Right renal pelvis (tissue), 4 donors: ENCODE results near the gene ERGIC1. TPM values are rescaled to one million over a fixed set of nuclear protein-coding genes. Genes with fewer than 3 reads are reported as not detected.
"Not testable (repeated sequence)": the region's sequence is repeated elsewhere in the genome, so short reads cannot be mapped to it uniquely, and the experiment has no call there.

ENCODE experiments used
- DNase-seq, 4 donors: peaks; one replicate each; pipeline ENCODE4 v3.0.0-alpha.2; 2013; ENCODE audit warnings: low read depth in 4 of 4, low spot score in 3 of 4, missing footprints in 1 of 4
- polyA plus RNA-seq, 4 donors: library from polyadenylated mRNA; unstranded; fragments of 120-200 nt; gene quantifications; one replicate each; pipeline ENCODE4 v1.2.1, GENCODE V29; 2013; ENCODE audit not compliant: insufficient read length in 4 of 4

ERGIC1 gene
- polyA plus RNA-seq: 100 to 1,000 TPM; 116 to 122 (median 118) TPM

- peak in 1 of 4 donors; percentile 43 for DNase-seq
These were observed at the start of gene ERGIC1 for GRCh38 chr5:172833686-172834414. Gene ERGIC1 (plus strand): TSS chr5:172834251. CDS start chr5:172834414, 163 bp downstream.

- DNase-seq: no peak
These were observed 48.5 kb upstream of the ERGIC1 start for GRCh38 chr5:172785429-172786088.

DNA sequence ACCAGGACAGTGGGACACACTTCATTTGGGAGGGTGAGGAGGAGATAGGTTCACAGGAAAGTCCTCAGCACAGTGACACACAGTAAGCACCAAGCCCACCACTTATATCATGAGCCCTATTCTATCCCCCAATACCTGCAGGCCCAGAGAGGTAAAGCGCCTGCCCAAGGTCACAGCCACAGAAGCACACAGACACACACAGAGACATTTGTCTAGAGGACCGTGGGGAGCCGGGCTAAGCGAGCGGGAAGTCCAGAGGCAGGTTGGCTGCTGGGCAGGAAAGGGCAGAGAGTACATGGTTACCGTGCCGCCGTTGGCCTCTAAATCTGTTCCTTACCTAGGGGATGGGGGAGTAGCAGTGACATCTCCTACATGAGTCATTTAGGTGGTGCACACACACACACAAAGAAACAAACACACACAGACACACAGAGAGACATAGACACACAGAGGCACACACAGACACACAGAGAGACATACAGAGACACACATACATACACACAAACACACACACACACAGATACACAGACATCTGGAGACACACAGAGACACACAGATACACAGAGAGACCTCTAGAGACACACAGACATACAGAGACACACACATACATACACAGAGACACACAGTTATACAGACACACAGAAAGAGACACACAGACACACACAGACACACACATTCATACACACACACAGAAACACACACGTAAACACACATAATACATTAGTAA, 47.2 kb upstream of the ERGIC1 start:
- DNase-seq: no peak

DNA sequence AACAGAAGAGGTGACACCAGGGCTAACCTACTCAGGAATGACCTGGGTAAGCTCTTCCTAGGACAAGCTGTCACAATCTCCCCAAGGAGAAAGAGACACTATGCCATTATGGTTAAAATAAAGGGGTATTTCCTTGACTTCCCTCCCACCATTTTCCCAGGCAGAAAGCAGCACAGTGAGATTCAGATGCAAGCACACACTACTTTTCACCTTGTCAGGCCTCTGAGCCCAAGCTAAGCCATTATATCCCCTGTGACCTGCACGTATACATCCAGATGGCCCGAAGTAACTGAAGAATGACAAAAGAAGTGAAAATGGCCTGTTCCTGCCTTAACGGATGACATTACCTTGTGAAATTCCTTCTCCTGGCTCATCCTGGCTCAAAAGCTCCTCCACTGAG, 46.5 kb upstream of the ERGIC1 start:
- DNase-seq: not testable (repeated sequence)

GRCh38 chr5:172788771-172789686, 45.0 kb upstream of the ERGIC1 start:
- no peak for DNase-seq

DNA sequence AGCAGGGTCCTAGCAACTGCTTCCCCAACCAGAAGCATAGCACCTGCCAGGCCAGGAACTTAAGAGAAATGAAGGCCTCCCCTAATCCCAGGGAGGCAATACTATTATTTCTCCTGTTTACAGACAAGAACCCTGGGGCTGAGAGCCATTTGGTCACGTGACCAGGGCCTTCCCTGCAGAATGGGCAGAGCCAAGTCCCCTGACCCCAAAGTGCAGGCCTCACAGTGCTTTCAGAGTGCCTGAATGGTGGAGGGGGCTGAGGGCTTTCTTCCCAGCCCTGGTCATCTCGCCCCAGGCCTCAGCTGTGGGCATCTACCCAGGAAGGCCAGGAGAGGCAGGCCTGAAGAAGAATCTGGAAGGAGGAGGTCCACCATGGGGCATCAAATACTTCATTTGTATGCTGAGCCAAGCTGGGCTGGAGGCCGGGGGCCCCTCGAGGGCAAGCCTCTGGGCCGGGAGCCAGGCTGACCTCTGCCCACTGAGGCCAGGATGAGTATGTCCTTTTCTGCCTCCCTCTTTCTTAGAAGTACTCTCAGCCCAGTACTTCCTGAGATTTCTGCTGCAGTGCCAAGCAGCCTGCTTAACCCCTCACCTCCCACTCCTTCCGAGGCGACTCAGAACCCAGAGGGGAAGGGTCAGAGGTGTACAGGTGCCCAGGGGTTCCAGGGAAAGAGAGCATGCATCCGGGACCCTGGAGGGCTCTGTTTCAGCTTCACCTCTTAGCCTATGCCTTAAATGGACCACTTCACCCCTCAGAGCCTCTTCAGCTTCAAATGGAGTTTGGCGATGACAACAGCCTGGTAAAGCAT, 44.2 kb upstream of the ERGIC1 start:
- no peak for DNase-seq

DNA sequence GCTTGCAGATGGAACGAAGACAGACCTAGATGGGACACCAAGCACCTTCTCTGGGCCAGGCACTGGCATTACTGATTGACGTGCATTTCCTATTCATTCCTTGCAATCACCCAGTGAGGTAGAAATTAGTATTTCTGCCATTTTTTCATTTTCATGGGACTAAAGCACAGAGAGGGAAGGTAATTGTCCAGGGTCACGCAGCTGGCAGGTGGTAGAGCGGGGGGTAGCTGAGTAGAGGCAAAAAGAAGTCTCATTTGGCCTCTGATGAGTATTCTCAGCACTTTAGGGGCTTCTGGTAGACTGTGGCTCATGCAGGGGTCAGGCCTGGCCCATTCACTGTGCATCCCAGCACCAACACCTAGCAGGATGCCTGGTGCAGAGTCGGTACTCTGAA, 43.6 kb upstream of the ERGIC1 start:
- DNase-seq: no peak

DNA sequence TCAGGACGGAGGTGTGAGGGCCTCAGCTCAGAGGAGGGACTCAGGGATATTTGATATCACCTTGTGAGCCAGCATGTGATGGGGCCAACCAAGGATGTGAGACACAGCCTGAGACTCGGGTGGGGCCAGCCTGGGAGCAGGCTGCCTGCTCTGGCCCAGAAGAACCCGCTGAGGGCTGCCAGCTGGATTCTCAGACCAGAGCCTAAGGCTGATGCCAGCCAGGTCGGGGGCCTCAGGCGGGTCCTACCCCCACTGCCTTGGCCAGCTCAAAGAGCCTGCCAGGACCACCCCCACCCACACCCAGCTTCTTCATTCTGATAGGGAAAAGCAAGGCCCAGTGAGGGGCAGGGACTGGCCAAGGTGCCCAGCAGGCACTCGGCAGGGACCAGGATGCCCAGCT, 42.8 kb upstream of the ERGIC1 start:
- DNase-seq: no peak

DNA sequence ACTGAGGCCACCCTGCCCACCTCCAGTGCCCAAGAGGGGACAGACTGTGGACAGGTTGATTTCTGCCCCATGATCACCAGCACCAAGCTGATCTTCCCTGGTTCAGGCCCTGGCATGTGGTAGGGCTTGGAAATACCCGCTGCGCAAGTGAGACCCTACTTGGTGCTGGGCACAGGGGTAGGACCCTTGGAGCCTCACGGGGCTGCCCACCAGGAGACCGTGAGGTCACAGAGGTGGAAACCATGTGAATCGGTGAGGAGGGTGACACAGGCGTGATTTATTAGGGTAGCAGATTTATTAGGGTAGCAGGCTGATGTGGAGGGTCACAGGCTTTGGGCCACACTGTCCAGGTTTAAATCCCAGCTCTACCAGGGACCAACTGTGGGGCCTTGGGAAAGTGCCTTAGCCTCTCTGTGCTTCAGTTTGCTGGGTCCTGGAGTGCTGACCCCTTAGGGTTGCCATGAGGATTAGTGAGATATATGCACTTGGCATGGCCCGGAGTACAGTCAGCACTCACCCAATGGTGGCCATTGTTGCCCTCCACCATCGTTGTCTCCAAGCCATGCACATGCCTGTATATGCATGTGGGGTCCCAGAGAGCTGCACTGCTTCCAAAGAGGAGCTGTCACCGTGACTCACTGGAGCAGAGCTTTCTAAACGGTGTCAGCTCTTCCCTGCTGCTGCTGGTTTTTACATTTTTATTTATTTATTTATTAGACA, 42.2 kb upstream of the ERGIC1 start:
- DNase-seq: no peak

DNA sequence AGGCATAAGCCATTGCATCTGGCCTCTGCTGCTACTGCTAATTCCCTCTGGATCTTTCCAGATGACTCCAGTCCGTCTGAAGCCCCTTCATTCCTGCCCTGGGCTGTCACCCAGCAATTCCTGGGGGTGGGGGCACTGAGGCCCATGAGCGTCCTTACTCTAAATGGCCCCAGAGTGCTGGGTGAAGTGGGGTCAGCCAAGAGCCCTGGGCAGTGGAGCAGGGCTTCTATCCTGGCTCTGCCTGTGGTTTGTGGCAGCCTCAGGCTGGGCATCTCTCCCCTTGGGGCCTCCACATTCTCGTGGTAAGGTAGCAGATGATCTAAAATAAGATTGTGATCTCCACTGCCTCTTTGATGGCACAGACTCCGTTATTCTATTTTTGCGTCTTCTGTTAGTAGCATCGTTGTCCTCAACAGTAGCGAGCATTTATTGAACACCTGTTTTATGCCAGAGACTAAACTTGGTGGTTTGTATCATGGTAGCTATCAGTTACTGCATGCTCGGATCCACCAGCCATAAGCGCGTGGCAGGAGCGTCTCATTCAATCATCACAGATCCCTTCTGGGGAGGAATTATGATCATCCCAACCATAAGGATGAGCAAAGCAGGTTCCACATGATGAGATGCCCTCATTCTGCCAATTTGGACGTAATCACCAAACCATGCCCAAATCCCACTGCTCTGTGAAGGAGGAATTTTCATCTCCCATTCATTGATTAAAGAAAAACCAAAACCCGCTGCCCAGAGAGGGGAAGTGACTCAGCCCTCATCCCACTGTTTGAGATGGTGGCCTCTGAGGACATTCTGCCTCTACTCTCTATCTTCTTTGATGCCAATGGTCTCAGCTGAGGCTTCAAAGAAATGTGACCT, 41.1 kb upstream of the ERGIC1 start:
- DNase-seq: no peak

DNA sequence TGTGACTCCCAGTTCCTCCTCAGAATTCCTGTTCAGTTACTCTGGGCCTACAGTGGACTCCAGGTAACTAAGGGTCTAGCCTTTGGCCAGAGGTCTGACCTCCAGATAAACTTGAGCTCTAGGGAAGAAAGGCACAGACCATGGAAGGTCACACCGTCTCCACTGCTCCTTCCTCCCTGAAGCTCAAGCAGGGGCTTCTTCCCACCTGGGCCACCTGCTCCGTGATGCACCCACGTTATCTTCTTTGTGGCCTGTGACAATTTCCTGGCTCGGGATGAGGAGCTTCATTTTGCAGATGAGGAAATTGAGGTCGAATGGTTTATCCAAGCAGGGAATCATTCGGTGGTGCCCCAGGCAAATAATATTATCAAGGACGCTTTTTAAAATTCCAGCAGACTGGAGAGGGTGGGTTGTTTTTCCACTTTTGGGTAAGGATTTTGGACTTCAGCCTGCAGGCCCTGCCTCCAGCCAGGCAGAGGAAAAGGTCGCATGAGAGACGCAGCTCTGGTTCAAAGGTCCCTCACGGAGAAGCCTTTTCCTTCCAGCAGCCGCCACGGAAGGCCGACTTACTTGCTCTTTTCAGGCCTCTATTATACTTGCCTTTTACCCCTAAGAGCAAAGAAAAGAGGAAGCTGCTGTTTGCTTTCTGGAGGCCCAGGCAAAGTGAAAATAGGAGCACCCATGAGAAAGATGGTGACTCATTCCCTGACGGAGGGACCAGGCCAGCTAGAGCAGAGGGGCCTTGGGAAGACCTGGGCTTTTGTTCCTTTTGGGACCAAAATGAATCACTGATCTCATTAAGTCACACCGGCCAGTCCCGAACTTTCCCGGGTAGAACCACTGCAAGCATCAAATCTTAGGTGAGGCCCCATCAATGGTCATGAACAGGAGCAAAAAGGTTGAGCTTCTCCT, 40.2 kb upstream of the ERGIC1 start:
- no peak for DNase-seq

DNA sequence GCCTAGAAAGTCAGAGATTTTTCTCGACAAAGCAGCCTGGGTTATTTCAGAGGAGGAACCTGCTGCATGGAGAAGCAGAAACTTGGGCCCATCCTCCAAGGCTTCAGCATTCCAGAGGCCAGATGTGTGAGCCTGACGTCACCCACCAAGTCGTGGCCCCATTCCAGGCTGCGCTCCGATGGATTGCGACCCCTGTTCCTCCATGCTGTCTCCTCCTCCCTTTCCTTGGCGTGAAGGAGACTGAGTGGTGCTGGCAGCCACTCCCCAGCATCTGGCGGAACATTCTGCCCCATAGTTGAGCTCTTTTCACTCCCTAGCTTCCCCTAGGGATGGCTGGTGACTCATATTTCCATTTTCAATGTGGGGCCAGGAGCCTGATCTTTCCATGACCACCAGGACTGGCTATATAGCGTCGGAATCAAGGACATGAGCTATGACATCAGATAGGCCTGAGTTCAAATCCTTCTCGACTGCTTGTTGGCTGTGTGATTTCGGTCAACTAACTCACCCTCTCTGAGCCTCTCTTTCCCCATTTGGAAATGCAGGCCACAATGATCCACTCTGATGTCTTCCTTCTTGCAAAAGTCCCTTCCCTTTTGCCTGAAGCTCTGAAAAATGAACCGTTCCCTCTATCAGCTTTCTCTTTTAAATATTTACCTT, 38.6 kb upstream of the ERGIC1 start:
- peak; percentile 75 to 83 (median 78) for DNase-seq

- DNase-seq: no peak
These were observed 37.7 kb upstream of the ERGIC1 start for GRCh38 chr5:172796306-172796705.

GRCh38 chr5:172797771-172798191, 36.3 kb upstream of the ERGIC1 start:
- DNase-seq: no peak

- DNase-seq: no peak
These were observed 35.4 kb upstream of the ERGIC1 start for GRCh38 chr5:172798422-172799215.

GRCh38 chr5:172799416-172799815, 34.6 kb upstream of the ERGIC1 start:
- no peak for DNase-seq
